GM21447 (cell line): ENCODE results near the gene COA8.
A peak's percentile ranks its signal among the peaks of the same experiment; 100 is the strongest.
"Not testable (repeated sequence)": the region's sequence is repeated elsewhere in the genome, so short reads cannot be mapped to it uniquely, and the experiment has no call there.

Experiments
- ATAC-seq: cut with Tn5 transposase; IDR thresholded peaks from one replicate; pipeline ENCODE4 v1.9.1; 2021; ENCODE audit not compliant: unreplicated experiment

Gene COA8

DNA sequence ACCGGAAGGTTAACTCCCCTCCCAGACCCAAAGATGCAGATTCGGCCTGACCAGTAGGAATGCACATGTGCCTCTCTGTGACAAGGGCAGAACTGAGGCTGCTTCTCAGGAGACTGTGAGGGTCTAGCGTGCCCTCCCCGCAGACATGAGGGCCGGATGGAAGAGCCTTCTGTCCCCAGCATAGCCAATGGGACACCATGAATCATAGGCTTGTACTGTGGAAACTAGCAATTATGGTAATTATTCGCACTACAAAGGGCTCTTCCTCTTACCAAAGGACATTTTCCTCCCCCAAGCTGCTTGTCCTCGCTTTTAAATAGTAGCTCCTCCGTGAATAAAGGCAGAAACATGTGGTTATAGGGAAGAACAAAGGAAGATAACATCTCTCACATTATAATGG is 6.2 kb downstream of the COA8 start:
- no peak for ATAC-seq

DNA sequence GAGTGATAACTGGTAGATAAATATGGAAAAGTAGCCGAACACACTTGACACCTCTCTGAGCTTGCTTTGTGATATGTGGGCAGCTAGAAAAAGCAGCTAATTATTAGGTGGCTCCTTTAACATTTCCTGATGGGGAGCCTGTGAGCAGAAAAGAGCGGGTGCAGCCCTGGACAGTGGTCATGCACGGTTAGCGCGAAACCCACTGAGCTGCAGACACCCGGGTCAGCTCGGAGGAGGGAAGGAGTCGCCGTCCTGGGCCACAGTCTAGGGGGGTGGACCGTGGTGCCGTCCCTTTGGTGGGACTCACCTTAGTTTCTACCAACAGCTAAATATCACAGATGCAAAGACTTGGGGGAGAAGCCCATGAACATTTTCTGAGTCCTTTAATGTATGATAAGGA is 6.6 kb downstream of the COA8 start:
- ATAC-seq: no peak

DNA sequence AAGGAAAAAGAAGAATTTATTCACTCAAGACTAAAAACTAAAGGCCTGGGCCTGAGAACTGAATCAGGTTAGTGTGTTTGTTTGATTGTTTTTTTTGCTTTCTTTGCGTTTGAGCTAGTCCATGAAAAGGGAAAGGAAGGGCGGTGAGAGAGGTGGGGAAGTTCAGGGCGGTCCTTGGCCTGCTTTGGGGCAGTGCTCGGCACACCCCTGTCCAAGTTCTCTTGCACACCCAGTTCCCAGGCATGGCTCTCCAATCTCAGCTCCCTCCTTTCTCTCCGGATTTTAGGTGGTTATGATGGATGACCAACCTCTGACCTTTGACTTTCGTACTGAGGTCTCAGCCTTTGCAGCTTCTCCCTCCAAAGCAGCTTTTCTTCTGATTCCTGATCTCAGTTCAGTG is 11.3 kb downstream of the COA8 start:
- no peak for ATAC-seq

DNA sequence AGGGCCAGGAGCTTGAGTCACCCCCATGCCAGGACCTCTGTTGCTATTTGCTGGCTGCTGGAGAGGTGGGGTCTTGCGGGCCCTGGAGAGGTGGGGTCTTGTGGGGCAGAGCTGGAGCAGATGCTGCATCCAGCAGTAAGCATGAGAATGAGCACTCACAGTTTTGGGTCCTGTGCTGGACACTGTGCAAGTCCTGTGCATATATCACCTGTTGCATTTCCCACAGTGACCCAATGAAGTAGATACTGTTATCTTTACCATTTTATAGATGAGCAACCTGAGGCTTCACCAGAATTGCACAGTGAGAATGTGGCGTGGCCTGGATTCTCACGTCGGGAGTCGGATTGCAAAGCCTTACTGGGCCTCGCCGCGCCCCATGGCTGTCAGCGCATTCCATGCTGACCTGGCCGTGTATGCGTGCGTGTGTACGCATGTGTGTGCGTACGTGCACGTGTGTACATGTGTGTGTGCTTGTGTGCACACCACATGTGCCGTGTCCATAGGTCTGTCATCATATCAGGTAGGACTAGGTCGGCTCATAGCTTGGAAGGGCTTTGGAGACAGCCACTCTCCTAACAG is 12.0 kb downstream of the COA8 start:
- ATAC-seq: no peak

DNA sequence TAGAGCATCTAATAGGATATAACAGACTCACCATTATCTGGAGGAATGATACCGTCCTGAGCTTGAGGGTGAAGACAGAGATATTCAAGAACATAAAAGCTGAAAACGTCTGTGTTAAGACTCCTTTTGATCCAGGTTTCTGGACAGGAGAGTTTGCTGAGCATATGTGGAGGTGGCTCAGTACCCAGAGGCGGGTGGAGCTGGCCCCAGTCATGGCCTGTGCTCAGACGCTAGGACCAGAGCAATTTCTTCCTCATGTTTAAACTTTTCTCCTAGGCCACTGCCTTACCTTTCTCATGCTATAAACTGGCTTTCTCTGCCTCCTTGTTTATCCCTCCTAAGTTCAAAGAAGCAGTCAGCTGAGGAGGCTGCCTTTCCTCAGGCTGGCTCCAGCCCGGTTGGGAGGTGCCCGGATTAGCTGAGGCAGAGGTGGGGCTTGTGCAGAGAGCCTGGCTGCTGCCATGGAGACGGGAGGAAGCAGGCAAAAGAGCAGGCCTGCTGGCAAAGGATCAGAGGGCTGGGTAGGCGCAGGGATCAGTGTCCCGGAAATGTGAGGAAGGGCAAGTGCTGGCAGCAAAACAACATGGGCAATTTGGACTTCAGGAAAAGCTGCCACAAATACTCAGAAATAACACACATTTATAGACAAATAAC is 13.7 kb downstream of the COA8 start:
- ATAC-seq: no peak

DNA sequence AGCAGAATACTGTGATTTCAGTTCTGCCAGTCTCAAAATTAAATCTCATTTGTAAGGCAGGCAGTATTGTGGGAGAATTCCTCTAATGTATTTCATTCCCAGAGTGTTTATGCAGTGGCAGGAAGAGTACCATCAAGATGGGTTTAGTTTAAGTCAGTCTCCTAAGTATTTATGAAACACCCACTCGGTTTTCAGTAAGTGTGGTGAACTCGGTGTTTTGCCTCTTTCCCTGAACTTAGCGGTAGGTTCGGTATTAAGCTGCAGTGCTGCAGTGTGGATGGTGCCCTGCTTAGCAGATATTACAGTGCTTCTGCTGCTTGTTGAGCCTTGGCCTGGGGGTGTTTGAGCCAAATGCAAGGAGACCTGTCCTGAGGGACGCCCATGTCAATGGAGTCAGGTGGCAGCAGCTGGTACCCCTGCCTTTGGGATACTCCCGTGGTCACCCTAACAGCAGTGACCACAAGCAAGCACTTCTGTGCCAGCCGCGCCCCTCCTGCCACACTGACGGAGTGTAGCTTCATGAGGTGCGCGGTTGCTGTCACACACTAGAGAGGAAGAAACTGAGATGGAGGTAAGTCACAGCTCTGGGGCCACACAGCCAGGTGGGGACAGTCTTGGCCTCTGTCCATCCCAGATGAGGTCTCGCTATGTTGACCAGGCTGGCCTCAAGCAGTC is 15.8 kb downstream of the COA8 start:
- ATAC-seq: no peak

DNA sequence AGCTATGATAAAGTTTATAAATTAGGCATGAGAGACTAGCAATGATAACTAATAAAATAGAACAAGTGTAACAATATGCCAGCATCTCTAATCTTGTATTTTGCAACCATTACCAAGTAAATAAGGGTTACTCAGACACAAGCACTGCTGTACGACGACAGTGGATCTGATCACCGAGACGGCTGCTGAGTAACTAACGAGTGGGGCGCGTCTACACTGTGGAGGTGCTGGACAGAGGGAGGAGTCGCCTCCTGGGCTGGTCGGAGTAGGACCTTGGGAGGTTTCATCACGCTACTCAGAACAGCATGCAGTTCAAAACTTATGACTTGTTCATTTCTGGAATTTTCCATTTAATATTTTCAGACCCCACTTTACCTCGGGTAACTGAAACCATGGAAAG is 18.4 kb downstream of the COA8 start:
- ATAC-seq: no peak

DNA sequence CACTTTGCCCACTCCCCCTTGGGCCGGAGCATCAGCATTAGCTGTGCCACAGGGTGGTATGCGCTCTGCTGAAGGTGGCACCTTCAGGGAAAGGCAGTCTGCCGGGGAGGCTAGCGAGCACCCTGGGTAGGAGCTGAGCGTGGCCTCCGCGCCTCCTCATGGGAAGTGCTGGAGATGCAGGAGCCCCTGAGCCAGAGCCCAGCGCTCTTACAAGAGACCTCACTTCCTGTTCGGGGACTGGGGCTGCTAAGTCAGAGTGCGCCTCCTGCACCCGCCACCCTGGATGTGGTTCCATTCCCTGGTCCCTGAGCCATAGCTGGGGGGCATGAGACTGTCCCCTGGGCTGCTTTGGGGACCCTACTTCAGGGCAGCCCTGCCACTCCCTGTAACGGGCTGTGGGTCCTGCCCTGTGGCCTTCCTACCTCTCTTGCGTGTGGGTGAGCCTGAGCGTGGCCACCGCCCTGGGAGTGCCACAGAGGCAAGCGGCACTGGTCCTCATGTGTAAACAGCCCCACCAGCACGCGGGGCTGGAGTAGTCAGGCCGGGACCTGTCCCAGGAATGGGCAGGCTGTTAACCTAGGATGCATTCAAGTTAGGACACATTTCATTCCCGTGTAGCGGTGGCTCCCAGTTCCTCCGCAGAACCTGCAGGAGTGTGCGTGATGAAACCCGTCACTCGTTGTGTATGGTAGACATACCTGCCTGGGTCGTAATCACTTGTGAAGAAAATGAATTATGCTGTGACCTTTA is 19.4 kb downstream of the COA8 start:
- ATAC-seq: no peak

DNA sequence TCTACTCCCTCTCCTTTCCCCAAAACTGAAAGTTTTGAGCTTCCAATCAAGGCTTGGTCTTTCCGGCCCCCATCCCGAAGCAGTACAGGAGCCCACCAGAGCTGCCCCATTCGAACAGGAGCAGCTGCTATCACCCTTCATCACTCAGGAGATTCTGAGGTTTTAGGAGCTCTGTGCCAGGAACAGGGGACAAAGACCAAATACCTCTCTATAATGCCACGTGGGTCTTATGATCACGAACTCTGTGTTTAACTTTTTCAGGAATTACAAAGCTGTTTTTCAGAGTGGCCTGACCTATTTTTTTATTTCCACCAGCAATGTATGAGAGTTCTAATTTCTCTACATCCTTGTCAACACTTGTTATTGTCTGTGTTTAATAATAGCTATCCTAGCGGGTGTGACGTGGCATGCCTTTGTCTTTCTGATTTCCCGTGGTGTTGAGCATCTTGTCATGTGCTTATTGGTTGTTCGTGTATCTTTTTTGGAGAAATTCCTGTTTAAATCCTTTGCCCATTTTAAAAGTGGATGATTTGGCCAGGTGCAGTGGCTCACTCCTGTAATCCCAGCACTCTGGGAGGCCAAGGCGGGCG is 21.7 kb downstream of the COA8 start:
- ATAC-seq: no peak

DNA sequence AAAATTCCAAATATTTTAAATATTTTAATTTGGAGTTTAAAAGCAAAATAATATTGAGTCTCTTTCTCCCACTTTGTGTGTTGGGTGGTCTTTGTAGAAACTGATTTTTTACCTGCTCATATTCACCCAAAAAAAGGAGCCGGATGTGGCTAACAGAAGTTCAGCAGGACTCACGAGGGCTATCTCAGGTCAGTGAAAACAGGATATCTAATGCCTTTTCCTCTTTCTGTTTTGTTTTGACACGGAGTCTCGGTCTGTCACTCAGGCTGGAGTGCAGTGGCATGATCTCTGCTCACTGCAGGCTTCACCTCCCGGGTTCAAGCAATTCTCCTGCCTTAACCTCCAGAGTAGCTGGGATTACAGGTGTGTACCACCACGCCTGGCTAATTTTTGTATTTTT is 30.8 kb downstream of the COA8 start:
- ATAC-seq: peak; percentile 90

DNA sequence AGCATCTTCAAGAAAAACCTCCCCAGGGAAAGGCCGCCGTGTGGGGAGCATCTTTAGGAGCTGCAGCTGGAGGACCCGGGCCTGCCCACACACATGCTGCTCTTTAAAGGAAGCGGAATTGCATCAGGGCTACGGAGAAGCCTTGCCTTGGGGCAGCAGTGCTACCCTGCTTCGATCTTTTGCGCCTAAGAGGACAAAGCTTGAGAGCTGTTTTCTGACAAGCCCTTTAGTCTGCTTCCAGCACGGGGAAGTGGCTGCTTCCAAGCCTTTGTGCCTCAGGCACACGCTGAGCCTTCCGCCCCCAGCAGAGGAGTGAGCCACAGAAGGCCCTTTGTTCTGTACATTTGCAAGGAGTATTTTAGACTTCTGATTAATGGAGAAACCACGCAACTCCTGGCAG is 31.5 kb downstream of the COA8 start:
- no peak for ATAC-seq

DNA sequence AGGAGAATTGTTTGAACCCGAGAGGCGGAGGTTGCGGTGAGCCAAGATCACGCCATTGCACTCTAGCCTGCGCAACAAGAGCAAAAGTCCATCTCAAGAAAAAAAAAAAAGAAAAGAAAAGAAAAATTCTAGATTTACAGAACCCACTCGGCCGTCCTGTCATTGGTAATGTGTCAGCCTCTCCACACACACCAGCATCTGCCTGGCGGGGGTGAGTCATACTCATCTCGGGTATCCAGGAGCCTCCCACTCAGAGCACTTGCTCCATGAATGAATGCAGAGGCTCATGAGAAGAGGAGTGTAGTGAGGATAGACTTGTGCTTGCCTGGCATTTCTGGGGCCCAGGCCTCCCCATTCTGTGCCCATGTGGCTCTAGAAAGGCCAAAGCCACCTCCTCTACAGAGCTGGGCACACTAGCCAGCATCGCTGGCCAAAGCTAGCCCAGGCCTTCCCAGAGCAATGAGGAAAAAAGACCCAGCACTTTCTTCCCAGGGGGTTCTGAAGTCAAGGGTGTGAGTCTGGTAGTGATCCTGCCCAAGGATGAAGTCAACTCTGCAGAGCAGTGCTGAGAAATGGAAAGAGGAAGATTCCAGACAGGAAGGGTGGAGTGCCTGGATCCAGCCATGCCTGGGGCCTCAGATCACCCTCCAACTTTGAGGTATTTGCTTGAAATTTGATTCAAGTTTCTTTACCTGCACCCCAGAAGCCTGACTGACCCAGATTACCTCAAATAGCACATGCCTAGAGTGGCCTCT is 35.0 kb downstream of the COA8 start:
- no peak for ATAC-seq

DNA sequence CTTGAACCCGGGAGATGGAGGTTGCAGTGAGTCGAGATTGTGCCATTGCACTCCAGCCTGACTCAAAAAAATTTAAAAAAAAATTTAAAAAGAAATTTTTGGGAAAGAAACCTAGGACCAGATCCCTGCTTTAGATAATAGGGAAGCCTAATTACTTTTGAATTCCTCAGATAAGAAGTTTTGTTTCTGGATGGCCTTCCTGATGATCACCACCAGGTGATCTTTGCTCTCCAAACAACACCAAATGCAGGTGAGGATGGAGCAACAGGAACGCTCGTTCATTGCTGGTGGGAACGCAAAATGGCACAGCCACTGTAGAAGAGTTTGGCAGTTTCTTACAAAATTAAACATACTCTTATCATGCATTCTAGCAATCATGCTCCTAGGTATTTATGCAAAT is 37.7 kb downstream of the COA8 start:
- no peak for ATAC-seq

DNA sequence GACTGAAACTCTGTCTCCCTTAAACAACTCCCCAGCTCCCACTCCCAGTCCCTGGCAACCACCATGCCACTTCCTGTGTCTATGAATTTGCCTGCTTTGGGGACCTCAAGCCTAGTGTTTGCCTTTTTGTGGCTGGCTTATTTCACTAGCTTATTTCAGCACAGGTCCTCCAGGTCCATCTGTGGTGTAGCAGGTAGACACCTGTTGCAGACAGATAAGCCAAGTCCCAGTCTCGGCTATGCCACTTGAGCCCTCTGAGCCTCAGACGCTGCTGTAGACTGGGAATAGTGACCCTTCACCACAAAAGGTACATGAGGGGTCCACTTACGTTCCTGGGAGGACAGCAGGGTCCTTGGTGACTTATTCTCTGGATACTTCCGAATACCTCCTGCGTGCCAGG is 41.9 kb downstream of the COA8 start:
- no peak for ATAC-seq

DNA sequence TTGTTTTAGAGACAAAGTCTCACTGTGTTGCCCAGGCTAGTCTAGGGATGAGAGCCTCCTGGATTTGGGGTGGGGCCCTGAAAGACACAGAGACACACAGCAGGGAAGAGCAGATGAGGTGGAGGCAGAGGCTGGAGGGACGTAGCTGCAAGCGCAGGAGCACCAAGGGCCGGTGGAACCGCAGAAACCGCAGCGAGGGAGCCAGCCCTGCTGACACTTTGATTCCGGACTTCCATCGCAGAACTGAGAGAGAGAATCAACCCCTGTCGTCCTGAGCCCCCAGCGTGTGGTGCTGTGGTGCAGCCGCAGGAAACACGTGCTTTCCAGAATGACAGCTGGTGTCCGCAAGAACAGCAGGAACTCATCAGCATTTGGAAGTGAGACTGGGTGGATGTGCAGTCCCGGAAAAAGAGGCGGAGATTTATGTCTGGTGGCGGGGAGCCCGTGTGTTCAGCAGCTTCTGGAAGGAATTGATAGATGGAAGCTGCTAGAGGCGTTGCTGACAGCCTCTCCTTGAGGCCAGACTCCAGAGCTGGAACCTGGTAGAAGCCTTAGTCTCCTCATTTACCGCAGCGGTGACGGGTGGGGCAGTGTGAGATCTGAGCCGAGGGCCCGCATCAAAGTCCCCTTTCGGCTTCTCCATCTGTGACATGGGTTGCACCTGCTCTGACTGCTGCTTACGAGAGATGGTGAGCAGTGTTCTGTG is 44.4 kb downstream of the COA8 start:
- ATAC-seq: peak; percentile 76

DNA sequence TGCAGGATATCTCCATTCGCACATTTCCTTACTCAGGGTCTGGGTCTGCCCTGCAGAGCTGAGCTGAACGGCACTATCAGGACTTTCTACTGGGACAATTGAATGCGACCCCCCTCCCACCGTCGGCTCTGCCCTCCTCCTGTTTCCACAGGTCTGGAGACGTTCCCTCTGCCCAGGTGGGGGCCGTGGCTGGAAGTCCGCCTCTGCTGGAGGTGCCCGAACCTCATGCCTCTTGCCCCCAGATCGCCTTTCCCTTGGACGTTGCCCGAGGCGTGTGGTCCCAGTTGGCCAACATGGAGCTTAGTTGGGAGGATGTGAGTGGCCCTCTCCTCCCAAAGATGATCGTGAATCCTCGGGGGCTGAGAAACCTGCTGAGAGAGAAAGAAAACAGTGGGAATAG is 45.1 kb downstream of the COA8 start:
- no peak for ATAC-seq

DNA sequence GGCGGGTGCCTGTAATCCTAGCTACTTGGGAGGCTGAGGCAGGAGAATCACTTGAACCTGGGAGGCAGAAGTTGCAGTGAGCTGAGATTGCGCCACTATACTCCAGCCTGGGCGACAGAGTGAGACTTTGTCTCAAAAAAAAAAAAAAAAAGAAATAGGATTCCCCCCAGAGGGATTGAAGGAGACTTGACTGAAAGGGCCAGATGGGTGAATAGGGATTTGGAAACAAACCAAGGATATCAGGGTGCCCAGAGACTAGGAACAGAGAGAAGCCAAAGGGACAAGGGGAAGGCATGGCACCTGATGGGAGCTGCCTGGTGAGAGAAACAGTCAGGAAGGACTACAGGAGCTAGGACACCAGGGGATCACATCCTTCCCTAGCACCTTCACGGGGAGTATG is 46.3 kb downstream of the COA8 start:
- not testable (repeated sequence) for ATAC-seq

DNA sequence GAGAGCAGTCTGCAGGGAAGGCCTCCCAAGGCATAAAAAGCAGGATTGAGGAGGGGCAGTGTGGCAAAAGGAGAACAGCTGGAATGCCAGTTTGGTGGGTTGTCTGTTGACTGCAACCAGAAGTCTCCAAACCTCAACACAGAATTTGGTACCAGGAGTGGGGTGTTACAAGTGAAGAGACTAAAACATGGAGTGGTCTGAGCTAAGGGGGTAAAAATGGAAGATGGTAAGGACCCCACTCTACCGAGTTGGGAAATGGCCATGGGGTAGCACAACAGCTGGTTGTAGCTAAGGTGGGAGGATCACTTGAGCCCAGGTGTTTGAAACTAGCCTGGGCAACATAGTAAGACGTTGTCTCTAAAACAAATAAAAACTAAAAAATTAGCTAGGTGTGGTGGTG is 48.5 kb downstream of the COA8 start:
- ATAC-seq: no peak

DNA sequence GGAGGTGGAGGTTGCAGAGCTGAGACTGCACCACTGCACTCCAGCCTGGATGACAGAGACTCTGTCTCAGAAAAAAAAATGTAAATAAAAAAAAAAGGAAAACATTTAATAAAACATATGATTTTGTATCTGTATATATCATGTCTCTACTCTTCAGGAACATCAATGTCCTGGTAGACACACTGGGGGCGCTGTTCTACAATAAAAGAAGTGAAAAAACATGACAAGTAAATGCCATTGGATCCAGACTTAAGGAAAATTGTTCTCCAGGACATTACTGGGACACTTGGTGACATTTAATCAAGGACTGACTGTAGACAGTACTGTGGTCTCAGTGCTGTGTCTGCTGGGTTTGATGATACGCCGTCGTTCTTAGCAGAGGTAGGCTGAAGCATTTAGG is 50.8 kb downstream of the COA8 start:
- no peak for ATAC-seq

DNA sequence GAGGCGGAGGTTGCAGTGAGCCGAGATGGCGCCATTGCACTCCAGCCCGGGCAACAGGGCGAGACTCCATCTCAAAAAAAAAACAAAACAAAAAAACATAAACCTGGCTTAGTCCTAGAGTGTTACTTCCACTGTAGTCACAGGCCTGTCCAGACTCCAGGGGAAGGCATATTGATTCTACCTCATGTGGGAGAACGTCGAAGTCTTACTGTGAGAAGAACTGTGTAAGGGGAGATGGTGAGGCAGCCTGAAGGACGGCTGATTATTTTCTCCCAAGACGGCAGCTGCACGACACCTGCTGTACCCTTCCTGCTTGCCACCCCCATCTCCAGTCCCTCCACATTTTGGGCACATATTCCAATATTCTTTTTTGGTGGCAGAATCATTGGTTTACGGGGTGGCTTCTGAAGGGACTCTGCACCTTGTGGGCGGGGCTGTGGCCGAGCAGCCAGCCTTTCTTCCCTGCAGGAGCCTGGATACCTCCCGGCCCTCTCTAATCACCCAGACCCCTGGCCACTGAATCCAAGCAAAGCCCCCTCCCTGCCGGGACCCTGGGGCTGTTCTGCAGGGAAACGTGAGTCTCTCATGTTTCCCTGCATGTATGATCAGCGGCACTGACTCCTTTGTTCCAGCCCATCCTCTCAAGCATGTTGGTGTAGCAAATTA is 54.0 kb downstream of the COA8 start:
- no peak for ATAC-seq
